SK-N-SH (cell line): ENCODE results near the gene ZBTB1. TPM values are rescaled to one million over a fixed set of nuclear protein-coding genes. Genes with fewer than 3 reads are reported as not detected.
"Not testable (repeated sequence)": the region's sequence is repeated elsewhere in the genome, so short reads cannot be mapped to it uniquely, and the experiment has no call there.

Experiments
- CTCF ChIA-PET: fragments of 300-600, 350-600 bp; formaldehyde crosslinking; extraction: SDS; loops from one replicate; lab custom pipeline; 2021; lab: Yijun Ruan, JAX
- POLR2A ChIA-PET: fragments of 350-600 bp; sonication (Branson Sonifier 250); formaldehyde crosslinking; extraction: SDS; loops from one replicate; lab custom pipeline; 2020; ENCODE audit warnings: antibody characterized with exemption, inconsistent platforms; lab: Yijun Ruan, JAX
- DNase-seq: peaks from one replicate; pipeline ENCODE4 v3.0.0; 2012
- H2AFZ ChIP-seq: fragments of 200-600 bp; sonication (generic); 2 replicates; pipeline ENCODE4 v1.8.1; 2016; ENCODE audit warnings: antibody characterized with exemption, mild to moderate bottlenecking, low read depth
- H3F3A ChIP-seq: fragments of 200-600 bp; sonication (generic); replicated peaks from 2 replicates; pipeline ENCODE3; 2016; ENCODE audit warnings: antibody characterized with exemption, mild to moderate bottlenecking; ENCODE audit not compliant: insufficient read depth
- H3K27ac ChIP-seq, 2 experiments: fragments of 200-500 bp in 1 of 2; fragments of 200-600 bp in 1 of 2; sonication (Bioruptor generic) in 1 of 2; sonication (generic), shearing (Covaris generic) in 1 of 2; 2 replicates each; pipeline versions ENCODE4 v1.5.1 to v1.6.1; 2014 to 2016; ENCODE audit warnings: low read depth in 2 of 2, inconsistent platforms in 1 of 2, low read length in 1 of 2, mild to moderate bottlenecking in 1 of 2, mixed read lengths in 1 of 2
- H3K27me3 ChIP-seq: fragments of 200-600 bp; sonication (generic), shearing (Covaris generic); 2 replicates; pipeline ENCODE4 v1.6.1; 2016; ENCODE audit warnings: mixed run types; ENCODE audit not compliant: insufficient read depth
- H3K36me3 ChIP-seq, 2 experiments: fragments of 200-500 bp in 1 of 2; fragments of 200-600 bp in 1 of 2; sonication (Bioruptor generic) in 1 of 2; sonication (generic) in 1 of 2; replicated peaks in 1 of 2; 2 replicates each; pipeline versions ENCODE3 to v1.5.1; 2014 to 2016; ENCODE audit warnings: low read length in 1 of 2, mild to moderate bottlenecking in 1 of 2; ENCODE audit not compliant: insufficient read depth in 2 of 2, control insufficient read depth in 1 of 2
- H3K4me1 ChIP-seq, 2 experiments: fragments of 200-500 bp in 1 of 2; fragments of 200-600 bp in 1 of 2; sonication (Bioruptor generic) in 1 of 2; sonication (generic), shearing (Covaris generic) in 1 of 2; 2 replicates each; pipeline versions ENCODE4 v1.5.1 to v1.6.1; 2014 to 2016; ENCODE audit warnings: low read depth in 1 of 2, low read length in 1 of 2, mixed run types in 1 of 2; ENCODE audit not compliant: insufficient read depth in 2 of 2, control insufficient read depth in 1 of 2
- H3K4me2 ChIP-seq: fragments of 200-600 bp; sonication (generic), shearing (Covaris generic); 2 replicates; pipeline ENCODE4 v1.6.1; 2017; ENCODE audit warnings: mixed run types
- H3K4me3 ChIP-seq, 2 experiments: fragments of 200-500 bp in 1 of 2; fragments of 200-600 bp in 1 of 2; sonication (Bioruptor generic) in 1 of 2; sonication (generic), shearing (Covaris generic) in 1 of 2; 2 replicates each; pipeline versions ENCODE4 v1.5.1 to v1.8.1; 2014 to 2016; ENCODE audit warnings: low read depth in 2 of 2, inconsistent platforms in 1 of 2, low read length in 1 of 2, mild to moderate bottlenecking in 1 of 2, mixed read lengths in 1 of 2, moderate library complexity in 1 of 2
- H3K79me2 ChIP-seq: fragments of 200-600 bp; sonication (generic); 2 replicates; pipeline ENCODE4 v1.8.1; 2017; ENCODE audit warnings: mild to moderate bottlenecking; ENCODE audit not compliant: insufficient read depth
- H3K9ac ChIP-seq: fragments of 200-600 bp; sonication (generic); 2 replicates; pipeline ENCODE4 v1.6.1; 2017; ENCODE audit warnings: mixed run types
- H3K9me2 ChIP-seq: fragments of 200-600 bp; sonication (generic); 2 replicates; pipeline ENCODE4 v1.6.1; 2017; ENCODE audit warnings: mixed run types
- H3K9me3 ChIP-seq: fragments of 200-600 bp; sonication (generic); 2 replicates; pipeline ENCODE4 v1.6.1; 2017; ENCODE audit warnings: mixed run types, mild to moderate bottlenecking, moderate library complexity
- H4K20me1 ChIP-seq: fragments of 200-600 bp; sonication (generic); 2 replicates; pipeline ENCODE4 v1.6.1; 2017; ENCODE audit warnings: mild to moderate bottlenecking, mixed run types; ENCODE audit not compliant: insufficient read depth
- FOSL2 ChIP-seq: IDR thresholded peaks from 2 replicates; pipeline ENCODE4 v1.4.0; 2012; ENCODE audit warnings: low read depth, mild to moderate bottlenecking, moderate library complexity, borderline replicate concordance
- FOXJ3 ChIP-seq: sonication (generic); formaldehyde crosslinking; IDR thresholded peaks from 2 replicates; pipeline ENCODE4 v1.5.1; 2020; ENCODE audit warnings: mild to moderate bottlenecking, missing genetic modification reagents
- GATA2 ChIP-seq: sonication (generic); formaldehyde crosslinking; IDR thresholded peaks from 2 replicates; pipeline ENCODE4 v1.5.0; 2020; ENCODE audit warnings: mild to moderate bottlenecking, missing genetic modification reagents
- MAX ChIP-seq: IDR thresholded peaks from 2 replicates; pipeline ENCODE4 v1.4.0; 2012; ENCODE audit warnings: low read depth
- NRF1 ChIP-seq: IDR thresholded peaks from 2 replicates; pipeline ENCODE4 v1.6.1; 2012; ENCODE audit warnings: low read depth, mild to moderate bottlenecking, low read length
- RCOR1 ChIP-seq: fragments of 150-350 bp; IDR thresholded peaks from 2 replicates; pipeline ENCODE4 v1.6.1; 2017; ENCODE audit warnings: antibody characterized with exemption, low read length
- REST ChIP-seq: IDR thresholded peaks from 2 replicates; pipeline ENCODE4 v1.6.1; 2012; ENCODE audit warnings: mild to moderate bottlenecking, low read depth, low read length, moderate library complexity
- RFX5 ChIP-seq: IDR thresholded peaks from 2 replicates; pipeline ENCODE4 v1.6.1; 2012; ENCODE audit warnings: mild to moderate bottlenecking, improper control_type of control experiment, low read length
- TAF1 ChIP-seq: IDR thresholded peaks from 2 replicates; pipeline ENCODE4 v1.6.1; 2012; ENCODE audit warnings: low read depth, mild to moderate bottlenecking, low read length, moderate library complexity, borderline replicate concordance
- TEAD4 ChIP-seq: IDR thresholded peaks from 2 replicates; pipeline ENCODE4 v1.4.0; 2012; ENCODE audit warnings: mild to moderate bottlenecking, borderline replicate concordance; ENCODE audit not compliant: insufficient read depth
- WGBS: methylation state at CpG from one replicate; pipeline ENCODE4 v1.1.6; 2017; ENCODE audit warnings: low lambda C conversion rate; 5-methylcytosine and 5-hydroxymethylcytosine counted together
- polyA plus RNA-seq, 3 experiments: library from polyadenylated mRNA; depleted of rRNA; stranded (reverse); fragments of >200 nt; gene quantifications; 2 replicates each; pipeline ENCODE4 v1.2.3, GENCODE V29; 2012
- TF ChIP-seq, protein P1 (sequence below): fragments of 150-350 bp; IDR thresholded peaks from 2 replicates; pipeline ENCODE4 v1.6.1; 2016; ENCODE audit warnings: mild to moderate bottlenecking, low read depth, low read length

Gene ZBTB1
- polyA plus RNA-seq, 1 of the 3 experiments (the other 2 are of a cell fraction): 12.7 TPM

GRCh38 chr14:64517667-64518066, 13.1 kb downstream of the ZBTB1 start:
- peaks cover 99% of the 10 kb centered on the region for H3K79me2 ChIP-seq
- H3K27ac ChIP-seq, H3K4me2 ChIP-seq, H3K4me1 ChIP-seq, H2AFZ ChIP-seq, H3K9me3 ChIP-seq, CTCF ChIA-PET, H3K9ac ChIP-seq, H3K27me3 ChIP-seq, POLR2A ChIA-PET, H3K4me3 ChIP-seq, DNase-seq, H3F3A ChIP-seq, H3K9me2 ChIP-seq: not testable (repeated sequence)
- peaks cover 19 to 25% of the 10 kb centered on the region in 2 experiments for H3K36me3 ChIP-seq
- WGBS: 95% methylated on average over 6 of the region's 6 CpGs
- H4K20me1 ChIP-seq: peaks cover 87% of the 10 kb centered on the region

GRCh38 chr14:64518229-64518628, 13.7 kb downstream of the ZBTB1 start:
- H3K27ac ChIP-seq: no peak overlapping the region
- H2AFZ ChIP-seq: no peak overlapping the region
- peaks cover 7% of the 10 kb centered on the region for H3F3A ChIP-seq
- H3K79me2 ChIP-seq: peaks cover 99% of the 10 kb centered on the region
- no peaks in the 10 kb centered on the region for H3K27me3 ChIP-seq
- H4K20me1 ChIP-seq: peaks cover 87% of the 10 kb centered on the region
- DNase-seq: no peak
- ChIA-PET POLR2A (no interaction called here), CTCF (interaction anchor here (1.2 kb wide), 1 partner anchor 119 kb away, joined by 5 read pairs; no protein-coding TSS in a partner anchor)
- H3K4me1 ChIP-seq: peaks cover 0 to under 1% of the 10 kb centered on the region in 2 experiments; a peak in 2 of 4 replicates
- no peaks in the 10 kb centered on the region for H3K9me2 ChIP-seq
- no peak overlapping the region for H3K4me3 ChIP-seq
- H3K4me2 ChIP-seq: no peak overlapping the region
- no peak overlapping the region for H3K9ac ChIP-seq
- 95% methylated on average over 4 of the region's 4 CpGs for WGBS
- H3K9me3 ChIP-seq: no peaks in the 10 kb centered on the region
- TF ChIP-seq, protein P1, sequence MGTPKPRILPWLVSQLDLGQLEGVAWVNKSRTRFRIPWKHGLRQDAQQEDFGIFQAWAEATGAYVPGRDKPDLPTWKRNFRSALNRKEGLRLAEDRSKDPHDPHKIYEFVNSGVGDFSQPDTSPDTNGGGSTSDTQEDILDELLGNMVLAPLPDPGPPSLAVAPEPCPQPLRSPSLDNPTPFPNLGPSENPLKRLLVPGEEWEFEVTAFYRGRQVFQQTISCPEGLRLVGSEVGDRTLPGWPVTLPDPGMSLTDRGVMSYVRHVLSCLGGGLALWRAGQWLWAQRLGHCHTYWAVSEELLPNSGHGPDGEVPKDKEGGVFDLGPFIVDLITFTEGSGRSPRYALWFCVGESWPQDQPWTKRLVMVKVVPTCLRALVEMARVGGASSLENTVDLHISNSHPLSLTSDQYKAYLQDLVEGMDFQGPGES: no peak
- TF ChIP-seq TEAD4: no peak
- peaks cover 20 to 26% of the 10 kb centered on the region in 2 experiments for H3K36me3 ChIP-seq

DNA sequence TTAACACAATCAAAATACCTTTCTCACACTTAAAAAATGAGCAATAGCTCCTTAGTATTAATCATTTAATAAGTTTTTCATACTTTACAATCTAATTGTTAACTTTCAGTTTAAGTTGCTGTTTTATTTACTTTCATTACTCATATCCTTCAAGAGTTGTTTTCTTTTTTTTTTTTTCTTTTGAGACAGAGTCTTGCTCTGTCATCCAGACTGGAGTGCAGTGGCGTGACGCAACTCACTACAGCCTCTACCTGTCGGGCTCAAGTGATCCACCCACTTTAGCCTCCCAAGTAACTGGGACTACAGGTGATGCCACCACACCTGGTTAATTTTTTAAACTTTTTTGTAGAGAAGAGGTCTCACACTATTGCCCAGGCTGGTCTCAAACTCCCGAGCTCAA, 16.1 kb downstream of the ZBTB1 start:
- H3K4me1 ChIP-seq: peaks cover 2 to 4% of the 10 kb centered on the region in 2 experiments; a peak in 2 of 4 replicates
- H4K20me1 ChIP-seq: peaks cover 66% of the 10 kb centered on the region
- H3F3A ChIP-seq: peaks cover 12% of the 10 kb centered on the region
- no peak overlapping the region for H3K4me2 ChIP-seq
- H3K27me3 ChIP-seq: no peaks in the 10 kb centered on the region
- TF ChIP-seq RFX5 (no peak), GATA2 (CRISPR knock-in tag) (no peak), FOSL2 (no peak), TEAD4 (no peak), MAX (no peak), REST (no peak), TAF1 (no peak), FOXJ3 (CRISPR knock-in tag) (no peak), NRF1 (no peak), RCOR1 (no peak)
- DNase-seq: no peak
- H3K79me2 ChIP-seq: peaks cover 95% of the 10 kb centered on the region
- no peaks in the 10 kb centered on the region for H3K9me3 ChIP-seq
- no peak overlapping the region for H3K9ac ChIP-seq
- no peaks in the 10 kb centered on the region for H3K9me2 ChIP-seq
- no peak overlapping the region for H3K4me3 ChIP-seq
- WGBS: 91% methylated on average over 4 of the region's 4 CpGs
- ChIA-PET CTCF (interaction anchor here (0.9 to 4.6 kb wide), 2 partner anchors 9 to 10 kb away, joined by 3 to 48 read pairs; no protein-coding TSS in a partner anchor), POLR2A (no interaction called here)
- no peak overlapping the region for H3K27ac ChIP-seq
- peaks cover 34% of the 10 kb centered on the region in 2 experiments for H3K36me3 ChIP-seq
- H2AFZ ChIP-seq: no peak overlapping the region
